HG03354 (cell line): ENCODE data around the gene SRXN1.

Experiments used
- ATAC-seq: cut with Tn5 transposase; IDR thresholded peaks from one replicate; pipeline ENCODE4 v1.9.1; 2021; ENCODE audit warnings: mild to moderate bottlenecking; ENCODE audit not compliant: unreplicated experiment, poor library complexity, severe bottlenecking

The SRXN1 gene

GRCh38 chr20:640674-641515 lies 12.1 kb downstream of the SRXN1 start:
- ATAC-seq, result no peak

- ATAC-seq, result no peak
Measured at GRCh38 chr20:638579-638978, 14.4 kb downstream of the SRXN1 start.

- ATAC-seq, result no peak
Measured at GRCh38 chr20:637559-637958, 15.4 kb downstream of the SRXN1 start.

- ATAC-seq, result no peak
Measured at GRCh38 chr20:635893-636338, 17.1 kb downstream of the SRXN1 start.

- no peak for ATAC-seq
Measured at GRCh38 chr20:635028-635892, 17.7 kb downstream of the SRXN1 start.

- ATAC-seq, result no peak
Measured at GRCh38 chr20:634148-634925, 18.7 kb downstream of the SRXN1 start.

GRCh38 chr20:631101-631500 lies 21.9 kb downstream of the SRXN1 start:
- no peak for ATAC-seq

GRCh38 chr20:626579-626978 lies 26.4 kb downstream of the SRXN1 start:
- ATAC-seq, result no peak

GRCh38 chr20:625360-625932 lies 27.6 kb downstream of the SRXN1 start:
- no peak for ATAC-seq

- ATAC-seq, result no peak
Measured at GRCh38 chr20:623704-624103, 29.3 kb downstream of the SRXN1 start.

GRCh38 chr20:623021-623420 lies 30.0 kb downstream of the SRXN1 start:
- ATAC-seq, result no peak

- no peak for ATAC-seq
Measured at GRCh38 chr20:622161-622560, 30.8 kb downstream of the SRXN1 start.

- no peak for ATAC-seq
Measured at GRCh38 chr20:621125-621756, 31.8 kb downstream of the SRXN1 start.

- no peak for ATAC-seq
Measured at GRCh38 chr20:620246-620645, 32.8 kb downstream of the SRXN1 start.

GRCh38 chr20:618980-619379 lies 34.0 kb downstream of the SRXN1 start:
- ATAC-seq, result no peak

- no peak for ATAC-seq
Measured at GRCh38 chr20:617934-618690, 34.9 kb downstream of the SRXN1 start.

GRCh38 chr20:615514-615913 lies 37.5 kb downstream of the SRXN1 start:
- ATAC-seq, result no peak

GRCh38 chr20:611843-612185 lies 41.2 kb downstream of the SRXN1 start:
- ATAC-seq, result no peak
